Measurements from ENCODE around the gene UBE2G2. TPM values are rescaled to one million over a fixed set of nuclear protein-coding genes. Genes with fewer than 3 reads are reported as not detected.

Gene UBE2G2
- total and polyA plus RNA-seq, 7 donors: 39.0 to 93.8 (median 72.8) TPM

- no peak overlapping the region for H3K27ac ChIP-seq
- TF ChIP-seq CTCF (IDR thresholded peaks at IDR 0.05): no peak
- DNase-seq (no peak), ATAC-seq (no peak)
- H3K4me1 ChIP-seq: no peaks in the 10 kb centered on the region
- H3K36me3 ChIP-seq (ENCODE audit: insufficient read depth in 1 of 2, low read depth in 1 of 2): no peaks in the 10 kb centered on the region
- H3K9me3 ChIP-seq: no peaks in the 10 kb centered on the region
- intact Hi-C loops (cut with DNase I): loop anchor here in 1 of 2 donors (10.0 kb wide), 1 partner anchor 1923 kb away; no protein-coding TSS in a partner anchor
- WGBS, 3 donors: 90 to 99% (median 95%) methylated on average over 8 of the region's 8 CpGs
- H3K4me3 ChIP-seq: no peak overlapping the region
- no peaks in the 10 kb centered on the region for H3K27me3 ChIP-seq (ENCODE audit: insufficient read depth in 3 of 3, low read length in 2 of 3)
Measured at GRCh38 chr21:44758141-44758561, 43.5 kb downstream of the UBE2G2 start.

- no peak for TF ChIP-seq CTCF (IDR thresholded peaks at IDR 0.05)
Measured at GRCh38 chr21:44757731-44758130, 43.9 kb downstream of the UBE2G2 start.

GRCh38 chr21:44756423-44757185, 45.0 kb downstream of the UBE2G2 start:
- intact Hi-C loops (cut with DNase I): loop anchor here in 1 of 2 donors (10.0 kb wide), 1 partner anchor 1922 kb away; no protein-coding TSS in a partner anchor
- no peaks in the 10 kb centered on the region for H3K27me3 ChIP-seq (ENCODE audit: insufficient read depth in 3 of 3, low read length in 2 of 3)
- WGBS, 3 donors: 87 to 90% (median 89%) methylated on average over 23 of the region's 23 CpGs
- ATAC-seq: no peak
- H3K27ac ChIP-seq: no peak overlapping the region
- no peak for DNase-seq
- no peaks in the 10 kb centered on the region for H3K9me3 ChIP-seq
- TF ChIP-seq CTCF (IDR thresholded peaks at IDR 0.05): no peak
- H3K36me3 ChIP-seq (ENCODE audit: insufficient read depth in 1 of 2, low read depth in 1 of 2): no peaks in the 10 kb centered on the region
- no peaks in the 10 kb centered on the region for H3K4me1 ChIP-seq
- no peak overlapping the region for H3K4me3 ChIP-seq

More at GRCh38 chr21:44757731-44758130, 43.9 kb downstream of the UBE2G2 start:
- intact Hi-C loops (cut with DNase I): loop anchor here in 1 of 2 donors (10.0 kb wide), 1 partner anchor 1923 kb away; no protein-coding TSS in a partner anchor
- no peaks in the 10 kb centered on the region for H3K4me1 ChIP-seq
- DNase-seq (no peak), ATAC-seq (no peak)
- H3K9me3 ChIP-seq: no peaks in the 10 kb centered on the region
- WGBS, 3 donors: 83 to 93% (median 89%) methylated on average over 6 of the region's 6 CpGs
- H3K36me3 ChIP-seq (ENCODE audit: insufficient read depth in 1 of 2, low read depth in 1 of 2): no peaks in the 10 kb centered on the region
- no peak overlapping the region for H3K27ac ChIP-seq
- H3K4me3 ChIP-seq: no peak overlapping the region
- no peaks in the 10 kb centered on the region for H3K27me3 ChIP-seq (ENCODE audit: insufficient read depth in 3 of 3, low read length in 2 of 3)

- ATAC-seq: no peak
- no peak for TF ChIP-seq CTCF (IDR thresholded peaks at IDR 0.05)
- H3K4me3 ChIP-seq: no peak overlapping the region
- H3K36me3 ChIP-seq (ENCODE audit: insufficient read depth in 1 of 2, low read depth in 1 of 2): no peaks in the 10 kb centered on the region
- intact Hi-C loops (cut with DNase I): loop anchor here in 1 of 2 donors (10.0 kb wide), 1 partner anchor 1920 kb away; no protein-coding TSS in a partner anchor
- no peak overlapping the region for H3K27ac ChIP-seq
- no peaks in the 10 kb centered on the region for H3K9me3 ChIP-seq
- WGBS, 3 donors: 53 to 87% (median 78%) methylated on average over 5 of the region's 5 CpGs
- no peaks in the 10 kb centered on the region for H3K4me1 ChIP-seq
- peaks cover 0 to 5% (median 2%) of the 10 kb centered on the region in 3 donors for H3K27me3 ChIP-seq (ENCODE audit: insufficient read depth in 3 of 3, low read length in 2 of 3)
- no peak for DNase-seq
Measured at GRCh38 chr21:44755227-44755626, 46.4 kb downstream of the UBE2G2 start.
